Embryonic facial prominence (tissue), 1 donor: ENCODE data around the gene MT1F.
"Not testable (repeated sequence)": the region's sequence is repeated elsewhere in the genome, so short reads cannot be mapped to it uniquely, and the experiment has no call there.

ENCODE experiments used
- DNase-seq: peaks from one replicate; pipeline ENCODE4 v3.0.0-alpha.2; 2016; ENCODE audit errors: extremely low spot score

The MT1F gene

DNA sequence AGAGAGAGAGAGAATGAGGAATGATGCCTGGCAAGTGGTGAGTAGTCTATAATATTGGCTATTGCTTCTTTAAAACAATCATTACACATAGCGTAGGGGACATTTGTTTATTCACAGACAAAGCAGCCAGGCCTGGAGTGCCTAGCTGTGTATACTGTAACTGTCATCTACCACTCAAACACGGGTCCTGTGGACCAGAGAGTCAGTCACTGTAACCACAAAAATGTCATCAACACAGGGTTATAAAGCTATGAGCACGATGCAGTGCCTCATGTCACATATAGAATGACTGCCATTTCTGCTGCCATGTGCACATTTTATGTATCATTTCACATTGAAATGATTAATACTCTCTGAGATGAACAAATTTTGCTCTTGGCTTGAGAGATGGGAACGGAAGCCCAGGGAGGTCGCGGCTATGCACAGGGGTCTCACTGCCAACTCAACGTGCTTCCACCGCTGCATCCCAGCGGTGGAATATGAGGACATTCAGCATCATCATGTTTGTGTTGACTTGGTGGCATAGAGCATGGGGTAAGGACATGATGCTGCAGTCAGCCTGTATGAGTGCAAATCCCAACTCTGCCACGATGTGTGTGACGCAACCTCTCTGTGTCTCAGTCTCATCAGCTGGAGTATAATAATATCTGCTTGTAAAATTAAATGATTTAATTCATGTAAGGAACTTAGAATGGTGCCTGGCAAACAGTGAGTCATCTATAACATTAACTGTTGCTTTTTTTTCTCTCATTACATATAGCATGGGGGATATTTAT is 15.2 kb downstream of the MT1F start:
- DNase-seq = no peak

DNA sequence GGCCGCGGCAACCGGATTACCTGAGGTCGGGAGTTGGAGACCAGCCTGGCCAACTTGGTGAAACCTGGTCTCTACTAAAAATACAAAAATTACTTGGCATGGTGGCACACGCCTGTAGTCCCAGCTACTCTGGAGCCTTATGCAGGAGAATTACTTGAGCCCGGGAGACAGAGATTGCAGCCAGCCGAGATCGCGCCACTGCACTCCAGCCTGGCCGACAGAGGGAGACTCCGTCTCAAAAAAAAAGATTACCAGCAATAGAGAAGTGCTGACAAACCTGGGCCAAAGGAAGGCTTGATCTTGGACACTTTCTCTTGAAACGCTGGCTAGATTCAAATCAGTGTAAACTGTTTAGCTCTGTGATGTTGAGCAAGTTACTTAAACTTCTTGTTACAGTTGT is 16.2 kb downstream of the MT1F start:
- no peak for DNase-seq

DNA sequence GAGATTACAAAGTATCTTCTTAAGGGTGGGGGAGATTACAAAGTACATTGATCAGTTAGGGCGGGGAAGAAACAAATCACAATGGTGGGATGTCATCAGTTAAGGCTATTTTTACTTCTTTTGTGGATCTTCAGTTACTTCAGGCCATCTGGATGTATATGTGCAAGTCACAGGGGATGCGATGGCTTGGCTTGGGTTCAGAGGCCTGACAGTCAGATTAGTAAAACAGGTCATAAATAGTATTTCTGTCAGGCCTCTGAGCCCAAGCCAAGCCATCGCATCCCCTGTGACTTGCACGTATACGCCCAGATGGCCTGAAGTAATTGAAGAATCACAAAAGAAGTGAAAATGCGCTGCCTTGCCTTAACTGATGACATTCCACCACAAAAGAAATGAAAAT is 16.8 kb downstream of the MT1F start:
- not testable (repeated sequence) for DNase-seq

DNA sequence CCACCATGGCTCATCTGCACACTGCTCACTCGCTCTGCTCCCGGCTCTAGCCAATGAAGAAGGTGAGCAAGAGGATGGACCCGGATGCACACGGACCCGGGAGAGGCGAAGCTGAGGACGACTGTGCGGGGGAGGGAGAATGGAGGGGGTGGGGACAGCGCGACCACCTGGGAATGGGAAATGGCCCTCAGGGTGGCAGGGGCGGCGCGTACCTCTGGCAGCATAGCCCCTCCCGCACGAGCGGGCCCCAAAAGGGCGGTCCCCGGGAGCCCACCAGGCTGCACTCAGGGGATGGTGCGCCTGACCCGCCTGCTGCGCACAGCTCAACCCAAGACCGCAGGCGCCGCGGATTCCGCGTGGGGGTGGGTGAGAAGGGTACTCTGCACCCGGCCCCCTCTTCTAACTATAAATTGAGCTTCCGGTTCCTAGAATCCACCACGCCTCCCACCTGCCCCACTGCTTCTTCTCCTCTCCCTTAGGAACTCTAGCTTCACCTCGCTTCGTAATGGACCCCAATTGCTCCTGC is 18.0 kb downstream of the MT1F start:
- no peak for DNase-seq

DNA sequence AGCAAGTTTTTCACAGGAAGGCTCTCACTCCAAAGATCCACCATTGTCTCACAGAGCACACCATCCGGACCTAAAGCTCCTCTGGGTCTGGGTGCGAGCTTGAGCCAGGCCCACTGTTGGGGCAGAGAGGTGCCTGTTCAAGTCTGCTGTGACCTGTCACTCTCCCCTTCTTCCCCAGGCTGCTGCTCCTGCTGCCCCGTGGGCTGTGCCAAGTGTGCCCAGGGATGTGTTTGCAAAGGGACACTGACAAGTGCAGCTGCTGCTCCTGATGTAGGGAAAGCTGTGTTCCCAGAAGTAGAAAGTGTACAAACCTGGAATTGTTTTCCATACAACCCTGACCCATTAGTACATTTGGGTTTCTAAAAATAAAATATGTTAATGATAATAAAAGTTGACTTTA is 19.7 kb downstream of the MT1F start:
- no peak for DNase-seq

DNA sequence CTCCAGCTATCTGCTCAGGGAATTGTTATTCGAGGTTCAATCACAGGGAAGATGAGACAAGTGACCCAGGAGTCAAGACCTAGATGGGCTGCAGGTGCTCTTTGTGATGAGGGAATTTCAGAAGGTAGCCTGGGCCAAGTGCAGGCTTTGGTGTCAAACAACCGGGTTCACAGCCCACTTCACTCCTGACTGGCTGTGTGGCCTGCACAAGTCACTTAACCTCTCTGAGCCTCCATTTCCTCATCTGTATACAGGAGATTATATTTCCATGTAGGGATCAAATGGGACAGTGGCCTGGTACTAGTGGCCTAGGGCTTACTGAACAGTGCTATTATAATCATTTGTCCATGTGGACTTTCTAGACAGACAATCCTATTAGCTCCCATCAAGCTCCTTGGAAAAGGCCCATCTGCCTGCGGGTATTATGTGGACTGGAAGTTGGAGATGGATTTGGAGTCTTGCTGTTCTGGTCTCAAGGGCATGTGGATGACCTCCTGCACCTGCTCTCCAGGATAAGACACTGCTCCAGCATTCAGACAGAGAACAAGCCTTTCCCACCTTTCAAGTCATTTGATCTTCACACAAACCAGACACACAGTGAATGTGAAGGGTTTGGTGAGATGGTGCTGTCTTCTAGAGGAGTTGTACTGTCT is 21.4 kb downstream of the MT1F start:
- no peak for DNase-seq

DNA sequence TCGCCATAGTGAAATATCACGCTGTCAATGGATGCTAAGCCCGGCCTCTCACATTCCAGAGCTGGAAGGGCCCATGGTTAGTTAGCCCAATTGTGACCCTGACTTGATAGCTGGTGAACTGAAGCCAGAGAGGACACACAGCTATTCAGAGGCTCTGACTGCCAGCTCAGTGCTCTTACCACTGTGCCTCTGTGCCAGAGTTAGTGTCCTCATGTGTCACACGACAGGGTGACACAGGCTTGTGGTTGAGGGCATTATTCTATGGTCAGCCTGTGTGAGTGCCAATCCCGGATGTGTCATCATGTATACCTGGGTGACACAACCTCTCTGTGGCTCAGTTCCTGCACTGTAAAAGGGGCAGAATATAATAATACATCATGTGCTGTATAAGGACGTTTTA is 22.1 kb downstream of the MT1F start:
- no peak for DNase-seq

DNA sequence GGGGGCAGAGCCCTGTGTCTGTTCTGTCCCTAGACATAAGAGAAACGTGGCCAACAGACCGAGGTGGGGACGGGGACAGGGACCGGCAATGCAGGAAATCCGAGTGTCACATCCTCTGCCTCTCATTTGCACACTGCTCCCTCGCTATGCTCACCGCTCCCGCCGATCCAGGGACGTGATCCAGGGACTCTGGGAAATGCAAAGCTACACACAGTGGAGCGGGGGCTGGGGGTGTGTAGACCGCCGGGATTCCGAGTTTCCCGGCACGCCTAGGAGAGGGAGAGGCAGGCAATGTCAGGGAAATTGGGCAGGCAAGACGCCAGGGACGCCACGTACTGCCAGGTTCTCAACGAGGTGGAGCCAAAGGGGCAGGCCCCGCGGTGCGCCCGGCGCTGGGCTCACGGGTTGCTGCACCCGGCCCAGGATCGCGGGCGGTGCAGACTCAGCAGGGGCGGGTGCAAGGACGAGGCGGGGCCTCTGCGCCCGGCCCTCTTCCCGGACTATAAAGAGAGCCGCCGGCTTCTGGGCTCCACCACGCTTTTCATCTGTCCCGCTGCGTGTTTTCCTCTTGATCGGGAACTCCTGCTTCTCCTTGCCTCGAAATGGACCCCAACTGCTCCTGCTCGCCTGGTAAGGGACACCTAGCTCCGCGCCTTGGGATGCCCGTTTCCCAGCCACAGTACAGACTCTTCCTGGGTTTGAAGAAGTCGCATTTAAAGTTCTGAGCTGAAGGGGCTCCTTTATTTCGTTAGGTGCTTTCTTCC is 24.4 kb downstream of the MT1F start, which contains the start of gene MT1X:
Gene MT1X (plus strand): TSS at position 532 of the 764 bp plus-strand sequence. CDS start 71 bp downstream, at position 603.
- DNase-seq = peak; percentile 43

DNA sequence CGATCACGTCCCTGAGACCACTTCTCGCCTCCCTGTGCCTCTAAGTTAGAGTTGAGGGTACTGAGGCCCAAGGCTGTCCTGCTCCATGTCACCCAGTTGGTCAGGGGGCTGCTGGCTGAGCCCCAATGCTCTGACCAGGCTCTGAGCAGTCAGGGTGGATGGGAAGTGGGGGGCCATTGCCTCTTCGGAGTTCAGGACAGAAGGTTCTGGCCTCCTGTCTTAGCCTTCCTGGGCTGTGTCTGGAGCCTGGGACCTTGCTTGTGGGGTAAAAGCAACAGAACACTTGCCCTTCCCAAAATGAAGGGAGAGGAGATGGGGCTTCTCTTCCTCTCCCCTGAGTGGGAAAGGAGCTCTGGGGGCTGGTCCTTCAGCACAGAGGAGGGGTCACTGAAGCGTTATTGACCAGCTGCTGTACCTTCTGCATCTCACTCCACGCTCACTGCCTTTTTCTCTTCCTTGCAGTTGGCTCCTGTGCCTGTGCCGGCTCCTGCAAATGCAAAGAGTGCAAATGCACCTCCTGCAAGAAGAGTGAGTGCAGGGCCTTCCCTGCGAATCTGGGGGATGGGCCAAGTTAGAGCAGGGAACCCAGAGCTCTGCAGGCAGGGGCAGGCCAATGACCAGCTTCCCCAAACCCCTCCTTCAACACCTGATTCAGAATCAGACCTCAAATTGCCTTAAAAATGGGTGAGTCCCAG is 25.1 kb downstream of the MT1F start:
- DNase-seq = no peak

DNA sequence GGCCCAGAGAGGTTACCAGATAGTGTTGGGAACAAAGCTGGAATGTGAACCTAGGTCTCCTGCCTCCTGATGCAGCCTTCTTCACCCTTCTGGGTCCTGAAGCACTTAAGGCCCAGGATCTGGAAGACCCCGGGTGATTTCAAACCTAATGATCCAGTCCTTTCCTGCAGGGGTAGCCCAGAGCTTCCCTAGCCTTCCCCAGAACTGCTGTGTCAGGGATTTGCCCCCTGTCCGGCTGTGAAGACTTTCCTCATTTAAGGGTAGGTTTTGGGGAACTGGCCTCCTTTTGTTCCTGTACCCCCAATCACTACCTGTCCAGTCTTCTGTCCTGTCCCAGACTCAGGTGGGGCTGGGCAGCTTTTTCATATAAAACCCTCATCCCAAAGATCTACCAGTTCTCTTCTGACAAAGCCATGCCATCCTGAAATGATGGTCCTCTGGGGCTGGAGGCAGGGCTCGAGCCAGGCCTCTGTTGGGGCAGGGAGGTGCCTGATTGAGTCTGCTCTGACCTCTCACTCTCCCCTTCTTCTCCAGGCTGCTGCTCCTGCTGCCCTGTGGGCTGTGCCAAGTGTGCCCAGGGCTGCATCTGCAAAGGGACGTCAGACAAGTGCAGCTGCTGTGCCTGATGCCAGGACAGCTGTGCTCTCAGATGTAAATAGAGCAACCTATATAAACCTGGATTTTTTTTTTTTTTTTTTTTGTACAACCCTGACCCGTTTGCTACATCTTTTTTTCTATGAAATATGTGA is 25.8 kb downstream of the MT1F start:
- no peak for DNase-seq

DNA sequence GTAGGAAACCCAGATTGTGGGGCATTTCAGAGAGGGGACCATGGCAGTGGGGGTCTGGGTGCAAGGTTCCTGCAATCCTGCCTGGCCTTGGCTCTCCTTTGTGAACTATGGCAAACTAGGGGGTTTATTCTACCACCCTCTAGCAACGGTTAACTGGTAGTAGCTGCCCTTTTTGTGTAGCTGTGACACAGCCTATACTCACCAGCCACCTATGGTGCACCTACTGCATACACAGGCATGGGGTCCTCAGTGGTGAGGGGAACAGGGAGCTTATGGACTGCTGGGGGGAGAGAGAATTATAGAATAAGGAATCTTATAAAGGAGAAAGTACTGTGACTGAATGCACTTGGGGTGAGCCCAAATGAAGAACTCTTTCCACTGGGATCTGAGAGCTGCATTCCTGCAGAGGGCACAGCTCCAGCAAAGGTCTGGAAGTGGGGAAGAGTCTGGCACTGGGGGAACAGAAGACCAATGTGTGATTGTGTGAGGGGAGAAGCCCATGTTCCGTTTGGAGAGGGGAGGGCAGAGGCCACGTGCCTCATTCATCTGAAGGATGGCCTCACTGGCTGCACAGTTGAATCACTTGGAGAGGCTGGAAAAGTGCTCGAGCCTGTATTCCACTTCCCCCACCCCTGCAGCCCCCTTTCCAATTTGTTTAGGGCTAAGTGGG is 26.6 kb downstream of the MT1F start:
- DNase-seq = no peak

DNA sequence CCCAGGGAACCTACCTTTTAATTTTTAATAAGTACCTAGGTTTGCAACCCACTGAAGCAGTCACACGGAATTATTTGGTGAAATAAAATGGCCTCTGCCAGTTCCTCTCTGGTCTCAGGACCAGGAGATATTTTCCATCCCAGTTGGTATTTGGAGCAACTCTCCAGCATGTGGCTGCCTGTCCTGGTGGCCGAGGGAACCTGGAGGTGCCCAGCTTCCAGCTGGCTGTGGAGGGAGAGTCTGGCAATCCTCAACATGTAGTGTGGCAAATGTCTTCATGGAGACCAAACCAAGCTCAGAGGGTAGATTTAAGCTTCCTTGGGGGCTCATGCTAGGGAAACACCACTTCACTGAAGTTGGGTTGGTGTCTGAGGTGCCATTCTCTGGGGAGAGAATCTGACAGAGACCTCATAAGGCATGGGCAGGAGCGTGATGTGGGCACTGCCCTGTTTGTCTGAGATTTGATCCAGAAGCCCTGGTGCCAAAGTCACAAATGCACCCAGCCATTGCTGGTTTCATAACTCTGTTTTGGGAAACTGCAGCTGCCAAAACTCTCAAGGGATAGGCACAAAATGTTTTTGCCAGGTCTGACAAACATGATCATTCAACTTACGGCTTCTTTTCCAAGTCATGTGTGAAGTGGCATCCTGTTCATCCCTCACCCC is 27.3 kb downstream of the MT1F start:
- DNase-seq = no peak

DNA sequence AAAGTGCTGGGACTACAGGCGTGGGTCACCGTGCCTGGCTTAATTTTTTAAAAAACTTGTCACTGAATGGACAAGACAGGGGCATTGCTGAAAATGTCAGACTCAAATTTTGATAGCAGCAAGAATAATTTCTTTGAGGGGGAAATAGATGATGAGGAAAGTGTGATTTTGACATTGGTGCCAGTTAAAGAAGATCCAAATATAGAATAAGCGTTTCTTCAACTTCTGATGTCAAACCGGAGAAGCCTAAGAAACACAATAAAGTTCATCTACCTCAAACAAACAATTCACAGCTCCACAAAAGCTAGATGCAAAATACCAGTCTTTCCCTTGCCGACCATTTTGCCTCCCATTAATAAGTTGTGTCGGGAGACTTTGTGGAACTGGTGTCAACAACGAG is 29.0 kb downstream of the MT1F start:
- DNase-seq = no peak

DNA sequence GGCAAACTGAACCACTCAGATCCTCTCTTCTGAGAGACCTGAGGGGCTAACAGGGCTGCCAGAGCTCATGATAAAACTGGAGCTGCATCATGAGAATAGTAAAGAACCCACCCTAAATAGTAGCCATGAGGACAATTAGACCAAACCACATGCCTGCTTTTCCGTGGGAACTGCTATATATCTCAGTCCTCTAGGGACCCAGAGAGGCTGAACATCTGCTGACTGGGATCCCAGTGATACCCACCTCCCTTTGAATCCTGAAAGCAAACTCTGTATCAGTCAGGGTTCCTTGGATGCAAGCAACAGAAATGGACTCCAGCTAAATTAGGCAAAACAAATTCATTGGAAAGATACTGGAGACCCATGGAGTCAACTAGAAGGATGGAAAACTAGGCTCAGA is 31.0 kb downstream of the MT1F start:
- no peak for DNase-seq

DNA sequence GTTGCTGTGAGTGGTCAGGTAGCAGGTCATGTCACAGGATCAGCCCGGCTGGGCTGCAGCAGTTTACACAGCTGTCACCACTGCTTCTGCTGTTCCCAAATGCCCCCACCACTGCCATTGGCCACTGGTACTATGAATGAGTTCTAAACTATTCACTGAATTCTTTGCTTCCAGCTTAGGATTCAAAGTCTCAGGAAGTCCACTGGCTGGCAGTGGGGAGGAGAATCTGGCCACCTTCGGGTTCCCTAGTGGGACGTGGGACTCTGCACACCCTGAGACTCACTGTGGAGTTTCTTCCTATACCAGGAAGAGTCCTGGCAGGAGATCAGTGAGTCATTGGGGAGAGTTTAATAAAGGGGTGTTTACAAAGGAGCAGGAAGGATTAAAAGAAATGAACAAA is 31.4 kb downstream of the MT1F start:
- no peak for DNase-seq

DNA sequence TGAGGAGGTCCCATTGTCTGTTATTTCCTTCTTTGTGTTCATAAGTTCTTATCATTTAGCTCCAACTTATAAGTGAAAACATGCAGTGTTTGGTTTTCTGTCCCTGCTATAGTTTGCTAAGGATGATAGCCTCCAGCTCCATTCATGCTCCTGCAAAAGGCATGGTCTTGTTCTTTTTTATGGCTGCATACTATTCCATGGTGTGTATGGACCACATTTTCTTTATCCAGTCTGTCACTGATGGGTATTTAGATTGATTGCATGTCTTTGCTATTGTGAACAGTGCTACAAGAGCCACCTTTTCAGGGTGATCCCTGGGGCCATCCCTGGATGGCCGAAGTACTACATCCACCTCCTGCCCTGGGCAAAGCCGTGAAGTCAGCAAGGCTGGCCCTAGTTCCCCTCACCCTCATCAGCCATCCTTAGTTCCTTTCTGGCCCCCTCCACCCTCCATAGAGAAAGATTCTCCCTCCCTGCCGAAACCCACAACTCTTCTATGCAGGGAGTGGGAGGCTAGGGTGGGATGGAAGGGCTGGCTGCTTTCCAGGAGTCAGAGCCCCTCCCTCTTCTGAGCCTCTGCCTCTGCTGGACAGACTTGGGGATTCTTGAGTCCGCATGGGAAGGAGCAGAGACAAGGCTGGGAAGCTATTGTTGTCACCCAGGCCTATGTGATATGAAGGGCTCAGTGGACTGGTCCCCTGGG is 32.8 kb downstream of the MT1F start:
- no peak for DNase-seq

DNA sequence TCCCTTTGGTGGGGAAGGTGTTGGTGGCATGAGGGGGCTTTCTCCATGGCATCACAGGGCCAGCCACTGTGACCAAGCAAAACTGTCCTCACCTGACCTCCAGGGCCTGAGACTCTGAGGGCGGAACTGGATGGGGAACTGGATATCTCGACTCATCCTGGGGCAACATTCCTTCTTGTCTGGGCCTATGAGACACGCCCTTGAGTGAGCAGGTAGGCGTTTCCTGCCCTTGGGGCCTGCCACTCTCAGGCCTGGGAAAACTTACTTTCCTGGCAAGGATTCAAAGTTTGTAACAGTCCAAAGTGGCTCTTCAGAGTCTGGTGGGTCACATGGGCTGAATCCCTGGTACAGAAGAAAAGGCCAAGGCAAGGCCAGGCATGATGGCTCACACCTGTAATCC is 34.1 kb downstream of the MT1F start:
- DNase-seq = no peak

DNA sequence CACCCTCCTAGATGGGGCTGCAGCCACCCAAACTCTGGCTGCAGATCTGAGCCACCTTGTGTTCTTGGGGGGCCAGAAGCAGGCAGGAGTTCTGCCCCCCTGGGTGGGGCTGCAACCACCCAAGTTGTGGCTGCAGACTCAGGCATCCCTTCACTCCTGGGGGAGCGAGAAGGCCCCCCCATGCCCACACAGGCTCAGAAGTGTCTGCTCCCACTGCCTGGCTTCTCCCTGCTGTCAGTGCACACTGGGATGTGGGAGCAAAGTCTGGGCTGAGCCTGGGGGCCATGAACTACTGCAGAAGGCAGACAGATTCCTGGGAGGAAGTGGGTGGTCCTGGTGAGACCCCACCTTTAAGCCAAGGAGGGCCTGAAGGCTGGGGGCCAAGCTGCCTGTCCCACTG is 37.5 kb downstream of the MT1F start:
- no peak for DNase-seq

DNA sequence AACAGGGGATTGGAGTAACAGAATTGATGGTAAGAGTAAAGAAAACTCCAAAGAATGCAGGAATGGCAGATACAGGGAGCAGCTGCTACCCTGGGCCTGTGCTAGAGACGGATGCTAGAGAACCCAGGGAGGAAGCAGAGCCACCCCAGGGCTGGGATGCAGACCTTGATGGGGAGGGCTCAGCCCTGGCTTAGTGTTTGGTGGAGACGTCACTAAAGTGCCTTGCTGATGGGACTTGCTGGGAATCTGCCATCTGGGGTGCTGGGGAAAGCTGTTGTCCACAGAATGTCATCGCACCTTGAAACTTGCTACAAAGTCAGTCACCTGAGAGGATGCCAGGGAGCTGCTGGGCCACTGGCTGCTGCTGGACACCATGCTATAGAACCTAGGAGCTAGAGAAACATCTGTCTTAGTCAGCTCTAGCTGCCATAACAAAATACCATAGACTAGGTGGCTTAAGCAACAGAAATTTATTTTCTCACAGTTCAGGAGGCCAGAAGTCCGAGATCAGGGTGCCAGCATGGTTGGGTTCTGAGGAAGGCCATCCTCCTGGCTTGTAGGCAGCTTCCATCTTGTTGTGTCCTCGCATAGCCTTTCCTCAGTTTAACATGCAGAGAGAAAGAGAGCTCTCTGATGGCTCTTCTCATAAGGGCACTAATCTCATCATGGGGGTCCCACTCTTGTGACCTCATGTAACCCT is 39.8 kb downstream of the MT1F start:
- DNase-seq = no peak
